IgD-negative memory B cell (primary cell): ENCODE data around the gene IRF7. TPM values are rescaled to one million over a fixed set of nuclear protein-coding genes. Genes with fewer than 3 reads are reported as not detected.
A peak's percentile ranks its signal among the peaks of the same experiment; 100 is the strongest.

Experiments
- H3K27ac Mint-ChIP-seq, 3 donors: one replicate each; pipeline ENCODE4 v1.8.0; 2020 to 2022; ENCODE audit warnings: mild to moderate bottlenecking in 3 of 3, mixed read lengths in 3 of 3, moderate library complexity in 1 of 3
- H3K27me3 Mint-ChIP-seq: one replicate; pipeline ENCODE4 v1.8.0; 2021; ENCODE audit warnings: mixed read lengths
- H3K36me3 Mint-ChIP-seq: one replicate; pipeline ENCODE4 v1.8.0; 2020; ENCODE audit warnings: mild to moderate bottlenecking, mixed read lengths
- H3K4me1 Mint-ChIP-seq, 3 donors: one replicate each; pipeline ENCODE4 v1.8.0; 2020 to 2022; ENCODE audit warnings: mixed read lengths in 3 of 3, mild to moderate bottlenecking in 1 of 3
- H3K4me3 Mint-ChIP-seq, 4 donors: one replicate each; pipeline ENCODE4 v1.8.0; 2020 to 2022; ENCODE audit warnings: mild to moderate bottlenecking in 4 of 4, mixed read lengths in 4 of 4, moderate library complexity in 3 of 4
- H3K9me3 Mint-ChIP-seq, 3 donors: one replicate each; pipeline ENCODE4 v1.8.0; 2020 to 2021; ENCODE audit warnings: mixed read lengths in 3 of 3, mild to moderate bottlenecking in 1 of 3
- polyA plus RNA-seq: library from polyadenylated mRNA; unstranded; fragments of 300-500 nt; fragmentation: Illumina TruSeq; gene quantifications from one replicate; pipeline ENCODE4 v1.2.3, GENCODE V29; 2021

IRF7 gene
- polyA plus RNA-seq, 1 donor from 2014 or later: 103 TPM

GRCh38 chr11:619628-620050, 3.9 kb upstream of the IRF7 start:
- peaks cover 3% of the 10 kb centered on the region for H3K27me3 Mint-ChIP-seq

DNA sequence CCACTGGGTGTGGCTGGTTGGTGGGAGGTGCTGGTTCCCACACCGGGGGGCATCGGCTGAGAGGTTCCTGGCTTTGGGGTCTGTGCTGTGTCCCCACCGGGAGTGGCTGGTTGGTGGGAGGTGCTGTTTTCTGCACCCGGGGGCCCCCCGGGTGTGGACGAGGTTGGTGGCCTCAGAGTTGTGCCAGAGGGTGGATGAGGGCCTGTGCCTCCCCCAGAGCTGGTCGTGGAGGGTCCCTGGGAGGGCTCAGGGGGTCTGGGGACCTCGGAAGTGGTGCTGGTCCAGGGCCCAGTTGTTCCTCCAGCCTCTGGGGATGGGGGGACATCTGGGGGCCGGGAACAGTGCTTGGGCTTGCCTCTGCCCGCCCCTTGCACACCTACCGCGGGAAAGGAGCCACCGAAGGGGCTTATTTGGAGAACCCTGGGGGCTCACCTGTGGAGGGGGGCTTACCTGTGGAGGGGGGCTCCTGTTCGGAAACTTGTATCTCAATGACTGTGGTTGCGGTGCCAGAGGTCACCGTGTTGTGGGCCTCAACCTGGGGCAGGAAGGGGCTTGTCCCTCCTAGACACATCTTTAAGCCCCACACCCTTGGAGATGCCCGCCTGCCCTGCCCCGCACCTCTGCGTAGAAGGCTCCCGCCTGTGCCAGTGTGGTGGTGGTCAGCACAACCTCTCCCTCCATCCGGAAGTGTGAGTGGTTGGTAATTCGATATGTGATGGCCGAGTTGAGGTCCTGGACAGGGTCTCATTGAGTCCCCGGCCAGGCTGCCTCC, 3.3 kb upstream of the IRF7 start:
- peaks cover 8% of the 10 kb centered on the region for H3K36me3 Mint-ChIP-seq
- peaks cover 3% of the 10 kb centered on the region for H3K27me3 Mint-ChIP-seq
- H3K27ac Mint-ChIP-seq: peak overlapping the region in 1 of 3 donors; percentile 53
- no peaks in the 10 kb centered on the region for H3K9me3 Mint-ChIP-seq
- H3K4me1 Mint-ChIP-seq: peaks cover 4 to 6% (median 6%) of the 10 kb centered on the region in 3 donors
- no peak overlapping the region for H3K4me3 Mint-ChIP-seq

More at GRCh38 chr11:619628-620050, 3.9 kb upstream of the IRF7 start:
- Mint-ChIP-seq H3K9me3 (no peaks in the 10 kb centered on the region), H3K4me1 (peaks cover 4 to 6% (median 4%) of the 10 kb centered on the region in 3 donors), H3K27ac (peak overlapping the region in 2 of 3 donors; percentile 35 to 53), H3K36me3 (peaks cover 8% of the 10 kb centered on the region), H3K4me3 (no peak overlapping the region)

DNA sequence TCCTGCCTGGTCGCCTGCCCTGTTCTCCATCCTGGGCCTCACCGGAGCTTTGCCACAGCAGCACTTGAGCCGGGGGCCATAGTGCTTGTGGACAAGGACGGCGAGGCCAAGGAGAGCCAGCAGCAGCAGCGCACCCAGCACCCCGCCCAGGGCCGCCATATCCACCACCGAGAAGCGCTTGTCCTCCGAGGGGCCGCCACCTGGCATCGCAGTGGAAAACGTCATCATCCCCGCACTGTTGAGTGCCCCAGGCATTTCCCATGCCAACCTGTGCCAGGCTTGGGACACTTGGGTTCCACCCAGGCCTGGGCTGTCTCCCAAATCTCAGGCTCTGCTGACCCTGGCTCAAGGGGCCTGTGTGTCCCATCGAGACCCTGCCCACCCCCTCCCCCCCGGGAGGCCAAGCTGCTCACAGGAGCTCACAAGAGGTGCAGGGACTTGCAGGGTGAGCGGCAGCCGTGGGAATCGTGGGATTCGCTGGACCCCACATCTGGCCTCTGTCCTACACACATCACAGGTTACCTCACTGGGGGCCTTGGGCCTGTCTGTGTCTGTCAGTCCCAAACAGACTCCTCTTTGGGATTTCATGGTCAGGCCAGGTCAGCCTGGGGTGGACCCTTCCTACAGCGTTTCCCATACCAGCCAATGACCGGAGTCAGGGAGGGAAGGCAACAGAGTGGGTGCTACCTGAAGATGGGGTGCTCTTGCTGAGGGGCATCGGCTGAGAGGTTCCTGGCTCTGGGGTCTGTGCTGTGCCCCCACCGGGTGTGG, 2.3 kb upstream of the IRF7 start:
- Mint-ChIP-seq H3K9me3 (no peaks in the 10 kb centered on the region), H3K36me3 (peaks cover 5% of the 10 kb centered on the region), H3K4me3 (peak overlapping the region in 1 of 4 donors; percentile 51), H3K4me1 (peaks cover 4 to 6% (median 6%) of the 10 kb centered on the region in 3 donors), H3K27me3 (no peaks in the 10 kb centered on the region), H3K27ac (no peak overlapping the region)

DNA sequence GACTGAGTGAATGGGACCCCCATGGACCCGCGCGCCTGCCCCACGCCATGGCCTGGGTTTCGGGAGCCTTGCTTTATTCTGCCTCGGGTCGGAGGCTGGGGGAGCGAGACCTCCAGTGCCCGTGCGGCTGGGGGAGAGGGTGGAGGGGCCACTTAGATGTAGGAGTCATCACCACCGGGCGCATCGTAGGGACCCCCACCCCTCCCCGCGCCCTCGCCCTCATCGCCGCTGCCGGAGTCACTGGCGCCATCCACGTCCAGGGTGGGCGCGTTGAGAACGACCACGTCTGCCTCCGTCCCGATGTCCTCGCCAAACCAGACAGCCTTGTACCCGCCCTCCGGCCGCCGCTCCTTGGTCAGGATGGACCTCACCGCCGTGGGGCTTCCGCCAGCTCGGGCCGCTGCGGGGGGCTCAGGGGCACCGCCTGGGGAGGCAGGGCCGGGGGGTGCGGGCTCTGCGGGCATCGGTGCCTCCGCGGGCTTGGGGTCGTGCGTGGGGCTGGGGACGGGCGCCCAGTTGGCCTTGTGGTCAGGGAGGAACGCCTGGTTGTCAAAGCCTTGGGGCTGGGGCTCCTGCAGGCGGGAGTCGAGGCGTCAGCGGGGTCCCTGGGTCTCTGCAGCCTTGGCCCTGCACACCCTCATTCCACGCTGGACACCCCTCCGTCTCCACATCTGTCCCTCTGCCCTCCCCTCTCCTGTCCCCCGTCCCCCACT, 1.6 kb upstream of the IRF7 start:
- Mint-ChIP-seq H3K9me3 (no peaks in the 10 kb centered on the region), H3K4me1 (peaks cover 4 to 6% (median 6%) of the 10 kb centered on the region in 3 donors), H3K27ac (peak overlapping the region in 1 of 3 donors; percentile 92), H3K36me3 (peaks cover 5% of the 10 kb centered on the region), H3K27me3 (no peaks in the 10 kb centered on the region), H3K4me3 (peak overlapping the region in 1 of 4 donors; percentile 89)

- H3K4me3 Mint-ChIP-seq: peak overlapping the region; percentile 89 to 97 (median 93)
- H3K9me3 Mint-ChIP-seq: no peaks in the 10 kb centered on the region
- no peaks in the 10 kb centered on the region for H3K27me3 Mint-ChIP-seq
- H3K4me1 Mint-ChIP-seq: peaks cover 4 to 10% (median 6%) of the 10 kb centered on the region in 3 donors
- peaks cover 6% of the 10 kb centered on the region for H3K36me3 Mint-ChIP-seq
- peak overlapping the region; percentile 90 to 95 (median 92) for H3K27ac Mint-ChIP-seq
These were observed 809 bp upstream of the IRF7 start for GRCh38 chr11:616320-617198.

DNA sequence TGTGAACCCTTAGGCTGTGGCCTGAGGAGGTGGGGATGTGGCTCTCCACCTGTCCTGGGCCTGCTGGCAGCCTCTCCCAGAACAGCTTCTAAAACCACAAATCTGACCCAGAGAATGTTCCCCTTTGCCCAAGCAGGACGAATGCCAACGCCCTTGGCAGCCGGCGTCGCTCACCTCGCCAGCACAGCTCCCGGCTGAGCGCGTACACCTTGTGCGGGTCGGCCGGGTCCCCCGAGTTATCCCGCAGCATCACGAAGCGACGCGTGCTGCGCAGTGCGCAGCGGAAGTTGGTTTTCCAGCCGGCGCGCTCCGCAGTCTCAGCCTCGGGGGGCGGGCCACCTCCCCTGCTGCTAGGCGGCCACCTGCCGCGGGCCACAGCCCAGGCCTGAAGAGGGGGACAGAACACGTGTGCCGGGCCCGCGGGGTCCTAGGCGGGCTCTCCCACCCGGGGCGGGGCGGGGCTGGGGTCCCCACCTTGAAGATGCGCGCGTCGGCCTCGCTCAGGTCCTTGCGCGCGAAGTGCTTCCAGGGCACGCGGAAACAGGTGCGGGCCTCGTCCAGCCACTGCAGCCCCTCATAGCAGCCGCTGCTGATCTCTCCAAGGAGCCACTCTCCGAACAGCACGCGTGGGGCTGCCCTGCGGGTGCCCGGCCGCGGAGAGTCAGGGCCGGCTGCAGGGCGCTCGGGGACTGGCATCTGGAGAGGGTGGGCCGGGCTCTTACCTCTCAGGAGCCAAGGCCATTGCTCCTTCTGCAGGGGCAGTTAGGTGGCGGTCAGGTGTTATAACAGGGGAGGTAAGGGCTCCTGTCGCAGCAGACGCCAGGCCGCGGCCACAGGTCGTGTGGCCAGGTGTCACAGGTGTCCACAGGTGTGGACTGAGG, 887 bp downstream of the IRF7 start:
- no peaks in the 10 kb centered on the region for H3K9me3 Mint-ChIP-seq
- peak overlapping the region; percentile 89 to 97 (median 93) for H3K4me3 Mint-ChIP-seq
- H3K27me3 Mint-ChIP-seq: no peaks in the 10 kb centered on the region
- H3K27ac Mint-ChIP-seq: peak overlapping the region; percentile 92 to 97 (median 95)
- peaks cover 4 to 10% (median 6%) of the 10 kb centered on the region in 3 donors for H3K4me1 Mint-ChIP-seq
- peaks cover 8% of the 10 kb centered on the region for H3K36me3 Mint-ChIP-seq

GRCh38 chr11:614021-614622, 1.6 kb downstream of the IRF7 start:
- Mint-ChIP-seq H3K4me1 (peaks cover 4 to 10% (median 6%) of the 10 kb centered on the region in 3 donors), H3K27ac (peak overlapping the region in 2 of 3 donors; percentile 87 to 92), H3K4me3 (peak overlapping the region; percentile 70 to 80 (median 77)), H3K9me3 (no peaks in the 10 kb centered on the region), H3K27me3 (no peaks in the 10 kb centered on the region), H3K36me3 (peaks cover 8% of the 10 kb centered on the region)

GRCh38 chr11:613369-613968, 2.3 kb downstream of the IRF7 start:
- Mint-ChIP-seq H3K27ac (peak overlapping the region in 1 of 3 donors; percentile 92), H3K4me1 (peaks cover 5 to 10% (median 6%) of the 10 kb centered on the region in 3 donors), H3K36me3 (peaks cover 8% of the 10 kb centered on the region), H3K27me3 (no peaks in the 10 kb centered on the region), H3K9me3 (no peaks in the 10 kb centered on the region), H3K4me3 (peak overlapping the region in 2 of 4 donors; percentile 25 to 52)

DNA sequence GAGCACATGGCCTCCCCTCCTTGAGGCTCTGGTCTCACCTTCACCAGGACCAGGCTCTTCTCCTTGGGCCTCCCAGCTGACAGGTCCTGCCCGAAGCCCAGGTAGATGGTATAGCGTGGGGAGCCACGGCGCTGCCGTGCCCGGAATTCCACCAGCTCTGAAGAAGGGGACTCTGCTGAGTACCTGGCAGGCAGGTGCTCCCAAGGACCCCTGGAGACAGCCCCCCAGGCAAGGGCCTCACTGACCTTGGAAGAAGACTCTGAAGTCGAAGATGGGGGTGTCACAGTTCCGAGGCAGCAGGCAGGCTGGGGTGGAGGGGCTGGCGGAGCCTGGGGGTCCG, 2.8 kb downstream of the IRF7 start:
- Mint-ChIP-seq H3K4me3 (peak overlapping the region in 1 of 4 donors; percentile 88), H3K27ac (peak overlapping the region in 1 of 3 donors; percentile 91), H3K27me3 (no peaks in the 10 kb centered on the region), H3K4me1 (peaks cover 5 to 10% (median 6%) of the 10 kb centered on the region in 3 donors), H3K36me3 (peaks cover 6% of the 10 kb centered on the region), H3K9me3 (no peaks in the 10 kb centered on the region)

GRCh38 chr11:612201-612960, 3.4 kb downstream of the IRF7 start:
- H3K4me3 Mint-ChIP-seq: peak overlapping the region in 2 of 4 donors; percentile 5 to 88
- H3K9me3 Mint-ChIP-seq: no peaks in the 10 kb centered on the region
- peaks cover 5 to 10% (median 6%) of the 10 kb centered on the region in 3 donors for H3K4me1 Mint-ChIP-seq
- H3K27ac Mint-ChIP-seq: peak overlapping the region; percentile 46 to 93 (median 91)
- no peaks in the 10 kb centered on the region for H3K27me3 Mint-ChIP-seq
- peaks cover 6% of the 10 kb centered on the region for H3K36me3 Mint-ChIP-seq

- Mint-ChIP-seq H3K4me1 (peaks cover 3 to 10% (median 4%) of the 10 kb centered on the region in 3 donors), H3K36me3 (peaks cover 5% of the 10 kb centered on the region), H3K27me3 (no peaks in the 10 kb centered on the region), H3K27ac (peak overlapping the region in 2 of 3 donors; percentile 91 to 93), H3K4me3 (peak overlapping the region in 1 of 4 donors; percentile 32), H3K9me3 (no peaks in the 10 kb centered on the region)
These were observed 4.5 kb downstream of the IRF7 start for GRCh38 chr11:611001-611996.
